C4-2B (cell line): ENCODE data around the gene SKAP2.

Source experiments
- CTCF ChIP-seq: fragments of 450-650 bp; conservative IDR thresholded peaks from 2 replicates; pipeline ENCODE4 v1.5.1; 2017; ENCODE audit warnings: mild to moderate bottlenecking
- ZFX ChIP-seq: fragments of 450-650 bp; IDR thresholded peaks from 2 replicates; pipeline ENCODE4 v1.6.1; 2017

- no peak for TF ChIP-seq CTCF
- TF ChIP-seq ZFX, result no peak
Measured at GRCh38 chr7:26898891-26899290, 34.5 kb upstream of the SKAP2 start.
